GM18867 (cell line): ENCODE results near the gene PDIA4.
"Not testable (repeated sequence)": the region's sequence is repeated elsewhere in the genome, so short reads cannot be mapped to it uniquely, and the experiment has no call there.

ENCODE experiments used
- ATAC-seq: cut with Tn5 transposase; IDR thresholded peaks from one replicate; pipeline ENCODE4 v1.9.1; 2021; ENCODE audit warnings: mild to moderate bottlenecking, moderate library complexity; ENCODE audit not compliant: unreplicated experiment

The PDIA4 gene, protein sequence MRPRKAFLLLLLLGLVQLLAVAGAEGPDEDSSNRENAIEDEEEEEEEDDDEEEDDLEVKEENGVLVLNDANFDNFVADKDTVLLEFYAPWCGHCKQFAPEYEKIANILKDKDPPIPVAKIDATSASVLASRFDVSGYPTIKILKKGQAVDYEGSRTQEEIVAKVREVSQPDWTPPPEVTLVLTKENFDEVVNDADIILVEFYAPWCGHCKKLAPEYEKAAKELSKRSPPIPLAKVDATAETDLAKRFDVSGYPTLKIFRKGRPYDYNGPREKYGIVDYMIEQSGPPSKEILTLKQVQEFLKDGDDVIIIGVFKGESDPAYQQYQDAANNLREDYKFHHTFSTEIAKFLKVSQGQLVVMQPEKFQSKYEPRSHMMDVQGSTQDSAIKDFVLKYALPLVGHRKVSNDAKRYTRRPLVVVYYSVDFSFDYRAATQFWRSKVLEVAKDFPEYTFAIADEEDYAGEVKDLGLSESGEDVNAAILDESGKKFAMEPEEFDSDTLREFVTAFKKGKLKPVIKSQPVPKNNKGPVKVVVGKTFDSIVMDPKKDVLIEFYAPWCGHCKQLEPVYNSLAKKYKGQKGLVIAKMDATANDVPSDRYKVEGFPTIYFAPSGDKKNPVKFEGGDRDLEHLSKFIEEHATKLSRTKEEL

DNA sequence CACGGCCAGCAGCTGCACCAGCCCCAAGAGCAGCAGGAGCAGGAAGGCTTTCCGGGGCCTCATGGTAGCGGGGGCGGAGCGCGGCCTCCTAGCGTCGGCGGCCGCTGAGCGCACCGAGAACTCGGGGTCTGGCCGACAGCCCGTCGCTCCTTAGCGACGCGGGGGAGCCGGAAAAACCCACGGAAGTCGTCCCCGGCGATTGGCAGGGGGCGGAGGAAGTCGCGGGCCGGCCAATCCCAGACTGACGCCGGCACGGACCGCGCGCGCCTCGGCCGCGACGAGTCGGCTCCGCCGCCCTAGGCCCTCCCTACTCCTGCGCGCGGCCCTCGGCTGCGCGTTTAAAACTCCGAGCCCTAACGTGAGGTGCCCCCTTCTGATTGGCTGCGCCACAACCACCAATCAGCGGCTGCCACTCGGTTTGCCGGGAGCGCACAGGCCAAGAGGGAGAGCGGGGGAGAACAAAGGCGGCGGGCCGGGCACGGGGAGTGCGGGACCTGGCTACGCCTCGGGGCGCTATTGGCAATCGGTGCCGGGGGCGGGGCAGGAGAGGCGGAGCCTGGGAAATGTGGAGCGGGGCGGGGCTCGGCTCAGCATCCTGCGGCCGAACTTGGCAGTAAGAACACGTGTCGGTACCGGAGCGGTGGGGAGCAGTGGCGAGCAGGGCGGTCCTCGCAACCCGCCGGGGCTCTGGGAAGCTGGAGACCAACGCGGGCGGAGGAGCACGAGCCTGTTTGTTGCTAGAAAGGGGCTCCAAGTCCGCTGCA is at the start of gene PDIA4:
Gene PDIA4 (minus strand): TSS at position 160 of the 764 bp plus-strand sequence. CDS start 97 bp downstream, at position 63.
- peak; percentile 87 for ATAC-seq

DNA sequence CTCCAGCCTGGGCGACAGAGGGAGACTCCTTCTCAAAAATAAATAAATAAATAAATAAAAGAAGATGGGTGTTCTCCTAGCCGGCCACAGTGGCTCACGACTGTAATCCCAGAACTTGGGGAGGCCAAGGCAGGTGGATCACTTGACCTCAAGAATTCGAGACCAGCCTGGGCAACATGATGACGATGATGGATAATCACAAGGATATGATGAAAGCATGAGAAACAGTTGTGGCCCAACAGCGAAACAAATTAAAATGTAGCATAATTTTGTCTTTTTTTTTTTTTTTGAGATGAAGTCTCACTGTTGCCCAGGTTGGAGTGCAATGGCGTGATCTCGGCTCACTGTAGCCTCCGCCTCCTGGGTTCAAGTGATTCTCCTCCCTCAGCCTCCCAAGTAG is 49.3 kb upstream of the PDIA4 start:
- no peak for ATAC-seq

DNA sequence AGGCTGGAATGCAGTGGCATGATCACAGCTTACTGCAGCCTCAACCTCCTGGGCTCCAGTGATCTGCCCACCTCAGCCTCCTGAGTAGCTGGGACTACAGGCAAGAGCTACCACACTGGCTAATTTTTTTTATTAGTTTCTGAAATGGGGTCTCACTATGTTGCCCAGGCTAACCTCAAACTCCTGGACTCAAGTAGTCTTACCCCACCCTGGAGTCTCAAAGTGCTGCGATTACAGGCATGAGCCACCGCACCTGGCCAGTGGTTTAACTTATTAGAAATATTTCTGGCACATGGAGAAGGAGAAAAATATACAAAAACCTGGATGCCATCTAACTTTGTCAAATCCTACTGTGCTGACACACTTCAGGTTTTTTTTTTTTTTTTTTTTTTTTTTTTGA is 47.0 kb upstream of the PDIA4 start:
- ATAC-seq, result no peak

DNA sequence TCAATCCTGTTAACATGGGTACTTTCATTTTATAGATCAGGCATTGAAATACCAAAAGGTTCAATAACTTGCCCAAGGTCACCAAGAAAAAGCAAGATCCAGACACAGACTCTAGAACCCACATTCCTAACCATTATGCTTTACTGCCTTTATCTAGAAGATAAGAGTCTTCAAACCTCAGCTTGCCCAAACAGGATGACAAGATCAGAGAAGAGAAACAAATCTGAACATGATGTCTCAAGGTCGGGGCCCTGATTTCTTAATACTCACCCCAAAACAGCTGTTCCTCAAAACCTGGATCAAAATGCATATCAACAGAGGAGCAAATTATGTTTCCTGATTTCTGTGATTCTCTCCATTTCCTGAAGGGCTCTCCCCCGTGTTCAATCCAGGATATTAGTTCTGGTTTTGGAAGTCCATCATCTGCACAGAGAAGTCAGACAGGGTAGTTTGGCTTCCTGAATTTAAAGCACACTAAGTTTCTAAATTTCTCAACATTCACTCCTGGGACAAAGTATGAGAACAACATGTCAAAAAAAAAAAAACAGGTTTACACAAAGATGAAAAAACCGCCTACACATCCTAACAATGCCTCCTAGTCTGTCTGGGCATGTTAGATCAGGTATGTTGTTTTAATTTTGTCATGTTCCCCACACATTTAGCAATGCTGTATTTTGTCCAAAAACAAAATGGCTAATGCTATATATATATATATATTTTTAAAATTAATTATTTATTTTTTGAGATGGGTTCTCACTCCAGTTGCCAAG is 46.0 kb upstream of the PDIA4 start:
- no peak for ATAC-seq

DNA sequence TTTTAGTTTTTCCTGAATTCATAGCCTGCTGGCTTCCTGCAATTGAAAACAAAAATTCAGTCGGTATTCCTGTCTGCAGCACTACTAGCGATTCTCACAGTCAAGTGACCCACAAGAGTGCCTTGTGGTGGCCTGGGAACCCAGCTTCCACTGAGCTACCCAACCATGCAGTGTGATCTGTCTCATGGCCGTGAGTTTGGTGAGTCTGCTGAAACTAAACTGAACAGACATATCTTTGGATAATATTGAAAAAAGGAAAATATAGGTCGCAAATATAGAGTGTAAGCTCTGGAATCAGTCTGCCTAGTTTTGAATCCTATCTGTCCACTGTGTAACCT is 44.1 kb upstream of the PDIA4 start:
- no peak for ATAC-seq

DNA sequence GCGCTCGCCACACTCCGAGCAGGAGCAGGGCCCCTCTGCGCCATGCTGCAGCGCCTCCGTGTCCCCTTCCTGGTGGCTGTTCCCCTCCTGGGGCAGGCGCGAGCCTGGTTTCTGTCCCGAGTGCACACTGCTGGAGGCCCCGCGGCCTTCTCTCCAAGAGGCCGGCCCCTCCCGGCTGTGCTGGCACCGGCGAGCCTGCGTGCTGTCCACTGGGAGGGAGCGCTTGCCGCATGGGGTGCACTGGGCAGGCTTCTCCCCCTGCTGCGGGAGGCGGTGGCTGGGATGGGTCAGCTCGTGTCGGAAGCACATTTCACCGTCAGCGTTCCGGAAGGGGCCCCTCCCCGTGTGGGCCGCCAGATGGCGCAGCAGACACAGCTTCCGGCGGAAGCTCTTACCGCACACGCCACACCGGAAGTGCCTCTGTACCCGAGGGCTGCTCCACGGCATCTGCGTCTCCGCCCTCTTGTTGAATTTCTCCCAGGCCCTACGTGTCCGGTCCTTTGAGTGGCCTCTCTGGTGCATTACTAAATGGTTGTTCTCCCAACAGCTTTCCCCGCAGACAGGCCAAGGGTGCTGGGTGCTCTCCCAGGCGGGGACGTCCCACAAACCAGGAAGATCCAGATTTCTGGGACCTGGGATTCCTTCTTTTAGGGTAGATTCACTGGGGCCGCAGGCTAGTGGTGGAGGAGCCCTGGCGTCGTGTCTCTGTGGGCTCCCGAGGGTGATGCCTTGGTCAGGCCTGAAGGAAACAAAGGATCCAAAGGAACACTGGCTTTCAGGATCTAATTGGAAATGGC is 43.5 kb upstream of the PDIA4 start:
- ATAC-seq, result no peak

DNA sequence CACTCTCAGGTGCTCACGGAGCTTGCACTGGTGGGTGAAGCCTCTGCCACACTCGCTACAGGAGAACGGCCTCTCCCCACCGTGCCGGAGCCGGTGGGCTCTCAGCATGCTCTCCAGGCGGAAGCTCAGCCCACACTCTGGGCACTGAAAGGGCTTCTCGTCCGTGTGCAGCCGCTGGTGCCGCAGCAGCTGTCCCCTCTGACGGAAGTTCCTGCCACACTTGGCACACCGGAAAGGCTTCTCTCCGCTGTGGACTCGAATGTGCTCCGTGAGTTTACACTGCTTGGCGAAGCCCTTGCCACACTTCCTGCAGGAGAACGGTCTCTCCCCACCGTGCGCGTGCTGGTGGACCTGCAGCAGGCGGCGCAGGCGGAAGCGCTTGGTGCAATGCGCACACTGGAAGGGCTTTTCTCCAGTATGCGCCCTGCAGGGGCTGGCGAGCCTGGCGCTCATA is 42.9 kb upstream of the PDIA4 start:
- no peak for ATAC-seq

DNA sequence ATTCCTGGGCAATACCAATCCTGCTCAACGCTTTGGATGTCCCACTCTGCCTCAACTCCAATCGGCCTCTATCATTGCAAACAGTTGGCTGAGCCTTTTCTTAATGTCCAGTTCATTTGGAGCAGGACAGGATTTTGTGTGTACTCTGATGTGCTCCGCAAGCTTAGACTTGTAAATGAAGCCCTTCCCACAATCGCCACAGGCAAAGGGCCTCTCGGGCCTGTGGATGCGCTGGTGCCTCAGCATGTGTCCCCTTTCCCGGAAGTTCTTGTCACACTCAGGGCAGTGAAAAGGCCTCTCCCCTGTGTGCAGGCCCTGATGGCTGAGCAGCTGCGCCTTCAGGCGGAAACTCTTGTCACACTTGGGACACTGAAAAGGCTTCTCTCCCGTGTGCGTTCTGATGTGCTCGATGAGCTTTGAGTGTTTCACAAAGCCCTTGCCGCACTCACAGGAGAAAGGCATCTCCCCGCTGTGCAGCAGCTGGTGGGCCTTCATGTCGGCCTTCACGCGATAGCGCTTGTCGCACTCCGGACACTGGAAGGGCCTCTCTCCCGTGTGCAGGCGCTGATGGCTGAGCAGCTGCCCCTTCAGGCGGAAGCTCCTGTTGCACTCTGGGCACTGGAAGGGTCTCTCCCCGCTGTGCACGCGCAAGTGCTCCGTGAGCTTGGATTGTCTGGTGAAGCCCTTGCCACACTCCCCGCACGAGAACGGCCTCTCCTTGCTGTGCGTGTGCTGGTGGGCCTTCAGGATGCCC is 42.2 kb upstream of the PDIA4 start:
- ATAC-seq, result no peak

DNA sequence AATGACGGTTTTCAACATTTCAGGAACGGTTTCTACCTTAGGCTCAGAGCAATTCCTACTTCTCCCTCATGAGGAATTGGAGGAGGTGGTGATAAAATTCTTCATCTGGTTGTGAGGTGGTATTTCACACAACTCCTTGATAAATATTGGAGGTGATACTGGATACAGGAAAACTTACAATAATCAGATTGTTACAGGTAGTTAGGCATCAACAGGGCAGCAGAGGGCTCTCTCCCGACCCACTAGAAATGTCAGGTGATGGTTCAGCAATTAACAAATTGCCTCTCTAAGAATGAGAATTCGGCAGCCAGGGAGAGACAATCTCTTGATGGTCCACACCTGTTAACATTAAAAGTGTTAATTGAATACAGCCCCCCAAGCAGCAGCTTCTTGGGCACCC is 39.6 kb upstream of the PDIA4 start:
- ATAC-seq, result no peak

DNA sequence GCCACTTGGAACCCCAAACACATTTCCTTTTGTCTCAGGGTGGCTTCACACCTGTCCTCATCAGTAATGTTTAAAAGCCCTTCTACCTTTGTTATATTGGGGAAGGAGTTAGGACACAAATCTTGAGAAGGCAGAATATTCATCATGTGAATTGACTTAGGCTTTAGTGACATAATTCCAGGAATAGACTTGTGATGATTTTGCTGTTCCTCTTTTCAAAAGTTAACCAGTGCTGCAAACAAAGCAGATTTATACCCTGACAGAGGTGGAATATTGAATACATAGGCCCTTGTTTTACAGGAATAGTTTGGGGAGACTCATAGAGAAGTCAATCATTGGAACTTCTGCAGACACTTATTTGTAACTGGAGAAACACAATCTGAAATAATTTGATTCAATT is 35.2 kb upstream of the PDIA4 start:
- ATAC-seq, result no peak

DNA sequence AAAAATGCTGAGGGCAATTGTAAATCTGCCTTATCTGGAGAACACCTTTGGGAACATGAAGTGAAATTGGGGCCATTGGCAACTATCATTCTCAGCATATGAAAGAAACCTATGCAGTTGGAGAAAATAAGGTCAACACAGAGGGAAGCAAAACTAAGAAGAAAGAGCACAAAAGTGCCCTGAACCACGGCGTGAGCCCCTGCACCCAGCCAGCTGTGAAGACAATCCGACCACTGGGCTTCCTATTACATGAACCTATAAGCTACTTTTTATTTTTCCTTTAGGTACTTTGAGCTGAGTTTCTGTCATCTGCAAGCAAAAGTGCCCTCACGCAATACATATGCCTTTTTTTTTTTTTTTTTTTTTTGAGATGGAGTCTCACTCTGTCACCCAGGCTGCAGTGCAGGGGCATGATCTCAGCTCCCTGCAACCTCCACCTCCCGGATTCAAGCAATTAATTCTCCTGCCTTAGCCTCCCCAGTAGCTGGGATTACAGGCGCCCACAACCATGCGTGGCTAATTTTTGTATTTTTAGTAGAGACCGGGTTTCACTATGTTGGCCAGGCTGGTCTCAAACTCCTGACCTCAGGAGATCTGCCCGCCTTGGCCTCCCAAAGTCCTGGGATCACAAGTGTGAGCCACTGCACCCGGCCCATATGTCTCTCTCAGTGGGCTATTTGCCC is 34.1 kb upstream of the PDIA4 start:
- not testable (repeated sequence) for ATAC-seq

DNA sequence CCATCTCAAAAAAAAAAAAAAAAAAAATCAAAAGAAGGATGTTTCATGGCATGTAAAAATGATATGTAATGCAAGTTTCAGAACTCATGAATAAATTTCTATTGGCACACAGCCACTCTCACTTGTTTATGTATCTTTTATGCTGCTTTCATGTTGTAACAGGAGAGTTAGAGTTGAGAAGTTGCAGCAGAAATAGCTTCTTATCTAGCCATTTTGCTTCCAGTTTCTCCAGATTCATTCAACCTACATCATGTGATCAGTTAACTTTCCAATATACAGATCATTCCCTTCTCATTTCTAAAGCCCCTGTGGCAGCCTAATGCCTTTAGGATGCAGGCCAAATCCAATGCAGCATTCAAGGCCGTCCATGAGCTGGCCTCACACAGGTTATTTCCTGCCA is 31.9 kb upstream of the PDIA4 start:
- ATAC-seq, result no peak

DNA sequence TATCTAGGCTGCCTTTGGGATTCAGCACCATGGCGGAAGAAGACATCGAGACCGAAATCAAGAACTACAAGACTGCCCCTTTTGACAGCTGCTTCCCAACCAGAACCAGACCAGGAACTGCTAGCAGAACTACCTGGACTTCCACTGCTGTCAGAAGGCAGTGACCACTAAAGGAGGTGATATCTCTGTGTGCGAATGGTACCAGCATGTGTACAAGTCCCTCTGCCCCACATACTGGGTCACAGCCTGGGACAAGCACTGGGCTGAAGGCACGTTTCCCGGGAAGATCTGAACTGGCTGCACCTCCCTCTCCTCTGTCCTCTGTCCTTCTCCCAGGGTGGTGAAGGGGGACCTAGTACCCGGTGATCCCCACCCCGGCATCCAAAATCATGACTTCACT is 25.6 kb upstream of the PDIA4 start:
- ATAC-seq, result no peak

DNA sequence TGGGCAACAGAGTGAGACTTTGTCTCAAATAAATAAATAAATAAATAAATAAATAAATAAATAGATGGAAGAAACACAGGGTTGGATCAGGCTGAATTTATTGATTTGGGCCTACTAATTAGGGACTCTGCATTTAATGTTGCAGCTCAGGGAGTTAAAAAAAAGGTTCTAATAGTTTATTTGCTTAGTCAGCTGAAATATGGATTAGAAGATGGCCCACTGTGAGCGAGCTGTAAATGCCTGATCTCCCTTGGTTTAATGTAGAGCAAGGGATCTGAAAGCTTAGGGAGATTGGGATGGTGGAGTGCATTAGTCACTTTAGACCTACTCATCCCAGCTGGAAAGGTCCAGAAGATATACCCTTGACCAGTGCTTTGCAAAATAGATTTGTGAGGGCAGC is 25.1 kb upstream of the PDIA4 start:
- no peak for ATAC-seq

DNA sequence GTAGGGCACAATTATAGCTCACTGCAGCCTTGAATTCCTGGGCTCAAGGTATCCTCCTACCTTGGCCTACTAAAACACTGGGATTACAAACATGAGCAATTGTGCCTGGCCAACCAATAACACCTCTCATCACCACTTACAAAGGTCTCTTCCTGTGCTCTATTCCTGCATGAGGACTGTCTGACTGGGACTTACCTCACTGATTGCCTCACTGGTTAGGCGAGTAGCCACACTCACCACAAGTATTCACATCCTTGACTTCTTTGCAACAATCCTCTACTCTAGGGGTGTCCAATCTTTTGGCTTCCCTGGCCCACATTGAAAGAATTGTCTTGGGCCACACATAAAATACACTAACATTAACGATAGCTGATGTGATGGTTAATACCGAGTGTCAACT is 22.6 kb upstream of the PDIA4 start:
- ATAC-seq, result no peak

DNA sequence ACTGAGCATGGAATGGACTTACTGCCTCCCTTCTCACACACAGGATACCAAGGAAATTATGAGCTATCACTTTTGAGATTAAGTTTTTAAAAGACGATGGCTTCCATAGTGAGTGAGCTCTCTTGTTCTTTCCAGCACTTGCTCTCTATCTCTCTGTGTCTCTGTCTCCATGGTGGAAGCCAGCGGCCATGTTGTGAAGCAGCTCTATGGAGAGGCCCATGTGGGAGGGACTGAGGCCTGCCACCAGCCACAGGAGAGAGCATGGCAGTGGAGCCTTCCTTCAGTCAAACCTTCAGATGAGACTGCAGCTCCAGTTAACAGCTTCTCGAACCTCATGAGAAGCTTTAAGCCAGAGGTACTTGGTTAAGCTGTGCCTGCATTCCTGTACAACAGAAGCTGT is 20.5 kb upstream of the PDIA4 start:
- no peak for ATAC-seq

DNA sequence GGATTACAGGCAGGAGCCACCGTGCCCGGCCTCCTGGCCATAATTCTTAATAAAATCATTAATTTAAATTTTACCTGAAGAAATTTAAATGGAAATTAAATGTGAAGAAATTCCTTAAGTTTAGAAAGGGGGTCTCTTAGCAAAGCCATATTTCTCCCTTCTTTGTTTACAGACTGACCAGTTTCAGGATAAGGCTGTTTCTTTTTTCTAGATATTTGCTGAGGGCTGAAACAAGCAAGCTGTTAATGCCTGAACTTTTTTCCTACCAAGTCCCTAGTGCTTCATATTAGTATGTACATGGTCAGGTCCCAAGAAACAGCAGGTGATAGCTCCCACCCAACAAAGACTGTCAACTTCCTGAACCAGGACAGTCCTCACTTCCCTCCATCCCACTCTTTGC is 18.1 kb upstream of the PDIA4 start:
- no peak for ATAC-seq

DNA sequence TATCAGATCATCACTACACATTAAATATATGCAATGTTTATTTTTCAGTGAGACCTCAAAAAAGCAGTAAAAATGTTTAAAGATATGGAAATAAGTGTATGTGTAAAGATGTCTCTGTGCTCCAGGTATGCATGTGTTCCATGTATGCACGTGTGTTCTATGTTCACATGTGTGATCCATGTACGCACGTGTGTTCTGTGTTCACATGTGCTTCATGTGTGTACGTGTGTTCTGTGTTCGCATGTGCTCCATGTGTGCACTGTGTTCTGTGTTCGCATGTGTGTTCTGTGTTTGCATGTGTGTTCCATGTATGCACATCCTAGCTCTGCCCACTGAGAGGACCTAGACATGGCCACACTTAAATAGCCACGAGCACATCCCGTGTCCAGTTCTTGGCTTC is 15.6 kb upstream of the PDIA4 start:
- no peak for ATAC-seq

DNA sequence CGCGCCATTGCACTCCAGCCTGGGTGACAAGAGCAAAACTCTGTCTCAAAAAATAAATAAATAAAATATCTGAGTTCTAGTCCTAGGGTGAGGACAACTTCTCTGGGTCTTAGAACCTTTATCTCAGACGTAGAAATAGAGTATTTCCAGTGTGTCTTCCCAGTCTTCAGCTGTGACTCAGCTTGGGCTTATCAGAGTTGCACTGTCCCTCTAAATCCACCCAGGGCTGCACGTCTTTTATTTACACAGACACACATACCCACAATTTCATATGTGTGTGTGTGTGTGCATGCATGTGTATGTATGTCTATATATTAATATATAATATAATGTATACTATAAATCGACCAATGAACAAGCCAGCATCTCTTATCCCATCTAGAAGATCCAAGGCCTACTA is 13.0 kb upstream of the PDIA4 start:
- ATAC-seq, result no peak
